ENCODE data around the gene RTN4RL1. TPM values are rescaled to one million over a fixed set of nuclear protein-coding genes. Genes with fewer than 3 reads are reported as not detected.
"Not testable (repeated sequence)": the region's sequence is repeated elsewhere in the genome, so short reads cannot be mapped to it uniquely, and the experiment has no call there.

The RTN4RL1 gene
- total RNA-seq, 1 donor from 2014 or later = not detected

DNA sequence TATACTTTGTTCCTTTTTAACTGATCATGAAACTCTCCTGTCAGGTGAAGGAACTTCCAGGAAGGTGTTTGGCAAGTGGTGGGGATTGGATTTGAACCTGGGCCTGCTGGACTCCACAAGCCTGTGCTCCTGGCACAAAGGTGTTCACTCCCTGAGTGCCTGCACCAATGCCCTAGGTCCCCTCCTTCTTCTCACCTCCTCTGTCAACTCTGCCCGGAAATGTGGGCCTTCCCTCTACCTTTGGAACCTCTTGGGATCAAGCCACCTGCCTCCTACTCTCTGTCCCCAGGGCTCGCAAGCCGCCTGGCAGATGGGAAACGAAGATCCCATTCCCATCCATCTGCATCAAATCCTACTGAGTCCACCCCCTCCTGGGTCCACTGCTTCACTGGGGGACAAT is 40.0 kb downstream of the RTN4RL1 start:
- H3K27me3 ChIP-seq (ENCODE audit: control insufficient read depth, insufficient read depth, low read length) = peaks cover 16% of the 10 kb centered on the region
- no peak for TF ChIP-seq CTCF (IDR thresholded peaks at IDR 0.05; ENCODE audit: insufficient read depth, low read length, poor library complexity, severe bottlenecking)
- DNase-seq (ENCODE audit: low read depth) = no peak
- H3K4me3 ChIP-seq (ENCODE audit: low read depth, low read length) = no peak overlapping the region
- no peaks in the 10 kb centered on the region for H3K36me3 ChIP-seq (ENCODE audit: control insufficient read depth, insufficient read depth, low read length)

- H3K36me3 ChIP-seq (ENCODE audit: control insufficient read depth, insufficient read depth, low read length); H3K4me3 ChIP-seq (ENCODE audit: low read depth, low read length); DNase-seq (ENCODE audit: low read depth): not testable (repeated sequence)
- peaks cover 21% of the 10 kb centered on the region for H3K27me3 ChIP-seq (ENCODE audit: control insufficient read depth, insufficient read depth, low read length)
These were observed 42.3 kb downstream of the RTN4RL1 start for GRCh38 chr17:1982793-1983366.

DNA sequence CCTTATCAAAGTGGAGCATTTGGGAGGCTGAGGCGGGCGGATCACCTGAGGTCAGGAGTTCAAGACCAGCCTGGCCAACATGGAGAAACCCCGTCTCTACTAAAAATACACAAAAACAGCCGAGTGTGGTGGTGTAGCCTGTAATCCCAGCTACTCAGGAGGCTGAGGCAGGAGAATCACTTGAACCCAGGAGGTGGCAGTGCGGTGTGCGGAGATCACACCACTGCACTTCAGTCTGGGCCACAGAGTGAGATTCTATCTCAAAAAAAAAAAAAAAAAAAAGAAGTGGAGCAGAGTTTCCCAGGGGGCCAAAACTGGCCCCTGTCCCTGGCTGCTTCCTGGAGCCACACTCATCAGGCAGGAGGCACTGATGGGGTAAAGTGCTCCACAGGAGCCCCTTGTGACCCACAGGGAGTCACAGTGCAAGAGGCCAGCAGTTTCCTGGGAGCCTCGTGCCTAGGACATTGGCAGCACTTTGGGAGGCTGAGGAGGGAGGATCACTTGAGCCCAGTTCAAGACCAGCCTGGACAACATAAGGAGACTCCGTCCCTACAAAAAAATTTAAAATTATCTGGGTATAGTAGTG is 44.4 kb downstream of the RTN4RL1 start:
- TF ChIP-seq CTCF (IDR thresholded peaks at IDR 0.05; ENCODE audit: insufficient read depth, low read length, poor library complexity, severe bottlenecking) = no peak
- DNase-seq (ENCODE audit: low read depth) = no peak
- Histone ChIP-seq H3K36me3 (ENCODE audit: control insufficient read depth, insufficient read depth, low read length) (no peaks in the 10 kb centered on the region), H3K27me3 (ENCODE audit: control insufficient read depth, insufficient read depth, low read length) (peaks cover 41% of the 10 kb centered on the region), H3K4me3 (ENCODE audit: low read depth, low read length) (no peak overlapping the region)

DNA sequence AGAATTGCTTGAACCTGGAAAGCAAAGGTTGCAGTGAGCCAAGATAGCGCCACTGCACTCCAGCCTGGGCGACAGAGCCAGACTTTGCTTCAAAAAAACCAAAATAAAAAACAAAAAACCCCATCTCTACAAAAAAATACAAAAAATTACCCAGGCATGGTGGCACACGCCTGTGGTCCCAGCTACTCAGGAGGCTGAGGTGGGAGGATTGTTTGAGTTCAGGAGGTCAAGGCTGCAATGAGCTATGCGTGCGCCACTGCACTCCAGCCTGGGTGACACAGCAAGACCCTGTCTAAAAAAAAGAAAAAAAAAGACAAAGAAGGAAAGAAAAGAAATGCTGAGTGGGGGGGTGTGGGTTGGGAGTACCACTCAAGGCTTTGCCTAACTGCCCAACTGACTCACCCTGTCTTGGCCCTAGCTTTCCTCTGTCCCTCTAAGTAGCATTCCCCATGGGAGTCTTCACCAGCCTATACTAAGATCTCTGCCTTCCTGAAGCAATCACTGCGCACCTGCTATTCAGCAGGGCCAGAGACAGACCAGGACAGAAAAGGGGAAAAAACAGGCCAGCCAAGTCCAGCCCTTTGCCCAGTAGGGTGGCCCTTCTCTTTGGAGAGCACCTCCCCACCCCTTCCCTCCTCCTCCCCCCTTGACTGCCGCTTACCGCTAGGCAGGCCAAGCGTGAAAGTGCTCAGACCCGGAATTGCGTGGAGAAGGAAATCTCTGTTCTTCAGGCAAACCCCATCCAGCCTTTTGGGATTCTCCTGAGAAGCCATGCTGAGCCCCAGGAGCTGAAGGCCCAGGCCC is 45.8 kb downstream of the RTN4RL1 start:
- no peak for TF ChIP-seq CTCF (IDR thresholded peaks at IDR 0.05; ENCODE audit: insufficient read depth, low read length, poor library complexity, severe bottlenecking)
- H3K4me3 ChIP-seq (ENCODE audit: low read depth, low read length) = no peak overlapping the region
- H3K27me3 ChIP-seq (ENCODE audit: control insufficient read depth, insufficient read depth, low read length) = peaks cover 48% of the 10 kb centered on the region
- H3K36me3 ChIP-seq (ENCODE audit: control insufficient read depth, insufficient read depth, low read length) = no peaks in the 10 kb centered on the region
- DNase-seq (ENCODE audit: low read depth) = no peak

- no peak for TF ChIP-seq CTCF (IDR thresholded peaks at IDR 0.05; ENCODE audit: insufficient read depth, low read length, poor library complexity, severe bottlenecking)
- DNase-seq (ENCODE audit: low read depth) = no peak
- peaks cover 42% of the 10 kb centered on the region for H3K27me3 ChIP-seq (ENCODE audit: control insufficient read depth, insufficient read depth, low read length)
These were observed 46.7 kb downstream of the RTN4RL1 start for GRCh38 chr17:1978396-1978949.

More at GRCh38 chr17:1978396-1978949, 46.7 kb downstream of the RTN4RL1 start:
- no peaks in the 10 kb centered on the region for H3K36me3 ChIP-seq (ENCODE audit: control insufficient read depth, insufficient read depth, low read length)
- no peak overlapping the region for H3K4me3 ChIP-seq (ENCODE audit: low read depth, low read length)
